ENCODE results near the gene FLNB.

FLNB gene

DNA sequence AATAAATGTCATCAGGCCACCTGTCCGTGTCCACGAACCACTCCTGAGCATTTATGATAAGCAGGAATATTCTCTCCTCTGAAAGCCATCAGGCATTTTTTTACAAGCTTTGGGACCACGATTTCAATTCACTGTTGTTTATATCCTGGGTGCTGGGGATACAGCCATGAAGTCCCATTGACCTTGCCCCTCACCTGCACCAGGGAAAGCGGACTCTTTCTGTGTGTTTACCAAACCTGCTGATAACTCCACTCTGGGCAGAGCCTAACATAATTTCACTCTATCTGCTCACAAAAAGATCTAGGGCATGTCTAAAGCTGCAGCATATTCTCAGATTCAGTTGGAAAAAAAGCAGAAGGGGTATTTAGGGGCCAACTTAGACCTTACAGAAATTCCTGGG, 197.8 kb downstream of the FLNB start:
- H3K4me3 ChIP-seq (ENCODE audit: low read depth, low read length): no peak overlapping the region
- TF ChIP-seq, protein P1, sequence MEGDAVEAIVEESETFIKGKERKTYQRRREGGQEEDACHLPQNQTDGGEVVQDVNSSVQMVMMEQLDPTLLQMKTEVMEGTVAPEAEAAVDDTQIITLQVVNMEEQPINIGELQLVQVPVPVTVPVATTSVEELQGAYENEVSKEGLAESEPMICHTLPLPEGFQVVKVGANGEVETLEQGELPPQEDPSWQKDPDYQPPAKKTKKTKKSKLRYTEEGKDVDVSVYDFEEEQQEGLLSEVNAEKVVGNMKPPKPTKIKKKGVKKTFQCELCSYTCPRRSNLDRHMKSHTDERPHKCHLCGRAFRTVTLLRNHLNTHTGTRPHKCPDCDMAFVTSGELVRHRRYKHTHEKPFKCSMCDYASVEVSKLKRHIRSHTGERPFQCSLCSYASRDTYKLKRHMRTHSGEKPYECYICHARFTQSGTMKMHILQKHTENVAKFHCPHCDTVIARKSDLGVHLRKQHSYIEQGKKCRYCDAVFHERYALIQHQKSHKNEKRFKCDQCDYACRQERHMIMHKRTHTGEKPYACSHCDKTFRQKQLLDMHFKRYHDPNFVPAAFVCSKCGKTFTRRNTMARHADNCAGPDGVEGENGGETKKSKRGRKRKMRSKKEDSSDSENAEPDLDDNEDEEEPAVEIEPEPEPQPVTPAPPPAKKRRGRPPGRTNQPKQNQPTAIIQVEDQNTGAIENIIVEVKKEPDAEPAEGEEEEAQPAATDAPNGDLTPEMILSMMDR (IDR thresholded peaks at IDR 0.05; ENCODE audit: borderline replicate concordance, insufficient read depth, low read depth, low read length): no peak

DNA sequence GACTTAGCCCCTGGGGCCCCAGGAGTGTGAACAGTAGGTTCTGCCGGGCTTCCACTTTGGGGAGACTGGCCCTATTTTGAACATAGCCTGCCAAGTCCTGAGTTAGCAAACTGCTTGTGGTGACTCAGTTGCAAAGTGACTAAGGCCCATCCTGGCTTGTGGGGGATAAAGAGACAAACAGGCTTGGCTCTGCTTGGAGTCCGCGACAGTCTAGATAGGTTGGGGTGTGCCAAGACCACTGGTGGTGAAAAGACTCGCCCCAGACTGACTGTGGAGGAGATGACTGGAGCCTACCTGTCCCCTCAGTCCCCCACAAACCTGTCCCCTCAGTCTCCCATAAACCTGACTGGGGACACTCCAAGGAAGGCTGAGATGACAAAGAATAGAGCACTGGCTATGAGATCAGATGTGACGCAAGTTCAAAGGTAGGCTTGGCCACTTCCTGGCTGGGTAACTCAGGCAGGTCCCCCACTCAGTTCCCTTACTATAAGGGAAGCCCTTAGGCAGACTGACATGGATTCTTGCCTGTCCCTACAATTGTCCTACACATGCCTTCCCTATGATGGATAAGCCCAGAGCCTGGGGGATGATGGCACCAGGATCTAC, 198.3 kb downstream of the FLNB start:
- H3K4me3 ChIP-seq (ENCODE audit: low read depth, low read length): no peak overlapping the region
- TF ChIP-seq, protein P1 (IDR thresholded peaks at IDR 0.05; ENCODE audit: borderline replicate concordance, insufficient read depth, low read depth, low read length): no peak

DNA sequence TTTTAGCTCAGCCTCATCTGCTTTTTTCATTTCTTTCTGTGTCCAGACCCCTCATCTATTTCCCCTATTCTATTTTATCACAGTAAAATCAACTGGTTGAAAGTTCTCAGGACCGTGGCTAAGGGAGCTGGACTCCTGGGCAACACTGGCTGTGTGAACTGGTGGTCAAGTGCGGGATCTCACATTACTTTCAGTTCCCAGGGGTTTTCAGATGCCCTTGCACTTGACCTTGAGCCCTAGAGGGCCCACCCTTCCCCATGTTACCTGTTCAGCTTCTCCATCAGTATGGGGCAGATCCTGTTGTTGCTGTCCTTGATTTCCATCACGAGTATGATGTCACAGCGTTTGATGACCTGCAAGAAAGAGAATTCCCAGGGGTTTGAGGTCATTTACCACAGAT, 199.7 kb downstream of the FLNB start:
- TF ChIP-seq, protein P1 (IDR thresholded peaks at IDR 0.05; ENCODE audit: borderline replicate concordance, insufficient read depth, low read depth, low read length): no peak
- H3K4me3 ChIP-seq (ENCODE audit: low read depth, low read length): no peak overlapping the region

DNA sequence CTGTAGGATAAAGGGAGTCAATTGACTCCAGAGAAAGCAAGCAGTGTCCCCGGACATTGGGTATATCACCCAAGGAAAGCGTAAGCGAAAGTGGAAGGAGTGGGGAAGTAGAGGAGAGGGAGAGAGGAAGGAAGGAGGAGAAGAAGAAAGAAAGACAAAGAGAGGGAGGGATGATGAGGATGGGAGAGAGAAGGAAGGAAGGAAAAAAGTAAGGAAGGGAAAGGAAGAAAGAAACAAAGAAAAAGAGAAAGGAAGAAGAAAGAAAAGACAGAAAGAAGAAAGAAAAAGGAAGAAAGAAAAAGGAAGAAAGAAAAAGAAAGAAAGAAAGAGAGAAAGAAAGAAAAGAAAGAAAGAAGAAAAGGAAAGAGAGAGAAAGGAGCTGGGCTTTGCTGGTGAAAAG, 201.7 kb downstream of the FLNB start:
- TF ChIP-seq, protein P1 (IDR thresholded peaks at IDR 0.05; ENCODE audit: borderline replicate concordance, insufficient read depth, low read depth, low read length): no peak
- H3K4me3 ChIP-seq (ENCODE audit: low read depth, low read length): no peak overlapping the region

DNA sequence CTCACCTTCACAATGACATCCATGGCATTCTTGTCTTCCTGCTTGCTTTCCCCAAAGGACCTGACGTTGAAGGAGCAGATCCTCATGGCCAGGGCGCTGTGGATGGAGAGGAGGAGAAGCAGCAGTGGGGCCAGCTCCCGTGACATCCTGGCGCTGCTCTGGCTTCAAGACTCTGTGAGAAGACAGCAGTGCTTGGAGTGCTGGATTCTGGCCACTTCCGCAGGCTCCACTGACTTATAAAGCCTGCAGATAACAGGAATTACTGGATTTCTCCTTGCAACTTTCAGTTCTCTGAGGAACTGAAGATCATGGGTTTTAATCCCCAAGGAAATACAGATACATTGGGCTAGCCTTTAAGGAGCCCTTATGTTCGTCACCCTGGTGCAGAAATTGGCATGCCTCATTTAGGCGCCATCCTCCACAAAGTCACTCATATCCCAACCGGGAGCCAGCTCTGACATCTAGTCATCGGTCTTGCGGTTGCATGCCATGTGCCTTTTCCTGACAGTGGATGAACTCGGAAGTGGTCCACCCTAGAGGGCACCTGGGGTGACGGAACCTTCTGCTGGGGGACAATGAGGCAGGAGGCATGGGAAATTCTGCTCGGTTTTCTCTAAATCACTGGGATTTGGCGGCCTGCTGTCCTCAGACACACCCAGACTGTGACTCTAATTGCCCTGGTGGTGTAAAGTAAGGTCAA, 202.7 kb downstream of the FLNB start, which contains the start of gene DNASE1L3:
DNASE1L3 (minus strand) TSS at position 212 of the 700 bp plus-strand sequence; CDS start at position 146, 66 bp downstream.
- TF ChIP-seq, protein P1 (IDR thresholded peaks at IDR 0.05; ENCODE audit: borderline replicate concordance, insufficient read depth, low read depth, low read length): no peak
- H3K4me3 ChIP-seq (ENCODE audit: low read depth, low read length): no peak within 1 kb of the TSS

DNA sequence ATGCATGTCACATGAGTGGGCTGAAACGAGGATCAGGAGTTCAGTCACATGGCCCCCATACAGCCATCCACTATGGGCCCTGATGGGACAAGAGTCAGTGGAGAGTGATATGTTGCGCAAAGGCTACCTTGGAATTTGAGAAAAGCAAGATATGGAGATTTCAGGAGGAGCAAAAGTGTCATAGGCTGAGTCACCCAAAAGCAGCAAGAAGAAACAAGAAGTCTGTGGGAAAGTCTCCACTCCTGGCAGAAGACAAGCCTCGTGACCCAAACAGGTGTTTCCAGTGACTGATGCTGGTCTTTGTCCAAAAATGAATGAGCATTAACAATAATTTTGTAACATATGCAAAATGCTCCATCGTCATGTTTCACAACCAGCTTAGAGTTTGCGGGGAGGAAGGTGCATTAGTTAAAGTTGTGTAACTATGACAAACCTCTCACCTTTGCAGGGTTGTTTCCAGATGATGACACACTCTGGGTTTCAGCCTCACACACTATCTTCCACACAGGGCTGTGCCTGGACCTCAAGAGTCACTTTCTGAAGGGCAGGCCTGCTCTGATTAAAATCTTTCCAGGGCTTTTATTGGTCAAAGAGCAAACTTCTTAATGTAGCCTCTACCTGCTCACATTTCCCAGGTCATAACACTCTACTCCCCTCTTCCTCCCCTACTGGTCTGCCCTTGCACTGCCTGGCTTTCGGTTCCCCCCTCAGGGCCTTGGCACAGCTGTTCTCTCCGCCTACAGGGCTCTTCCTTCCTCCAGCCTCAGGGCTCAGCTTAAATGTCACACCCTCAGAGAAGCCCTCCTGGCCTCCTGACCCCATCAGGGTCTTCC, 206.5 kb downstream of the FLNB start:
- TF ChIP-seq, protein P1 (IDR thresholded peaks at IDR 0.05; ENCODE audit: borderline replicate concordance, insufficient read depth, low read depth, low read length): peak; percentile 60
- no peak overlapping the region for H3K4me3 ChIP-seq (ENCODE audit: low read depth, low read length)
